Measurements from ENCODE around the gene MAP2K5. TPM values are rescaled to one million over a fixed set of nuclear protein-coding genes. Genes with fewer than 3 reads are reported as not detected.

The MAP2K5 gene
- total RNA-seq, 2 donors from 2014 or later = 7.4 to 10.2 TPM

DNA sequence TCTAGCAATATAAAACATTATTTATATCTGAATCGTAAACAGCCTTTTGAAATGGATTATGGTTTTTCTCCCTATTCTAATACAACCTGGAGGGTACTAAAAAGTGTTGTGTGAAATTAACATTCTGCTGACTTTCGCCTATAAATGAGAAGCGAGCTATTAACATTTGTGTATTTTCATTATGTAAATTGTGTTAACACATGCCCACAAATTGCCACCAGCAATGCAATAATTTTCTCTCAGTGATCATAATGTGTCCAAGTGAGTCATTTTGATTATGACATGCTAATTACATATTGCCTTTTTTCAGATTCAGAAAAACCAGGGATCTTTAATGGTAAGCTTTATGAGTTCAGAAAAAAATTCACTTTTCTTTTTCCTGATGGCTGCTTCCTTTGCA is 205.4 kb downstream of the MAP2K5 start:
- TF ChIP-seq, protein P1, sequence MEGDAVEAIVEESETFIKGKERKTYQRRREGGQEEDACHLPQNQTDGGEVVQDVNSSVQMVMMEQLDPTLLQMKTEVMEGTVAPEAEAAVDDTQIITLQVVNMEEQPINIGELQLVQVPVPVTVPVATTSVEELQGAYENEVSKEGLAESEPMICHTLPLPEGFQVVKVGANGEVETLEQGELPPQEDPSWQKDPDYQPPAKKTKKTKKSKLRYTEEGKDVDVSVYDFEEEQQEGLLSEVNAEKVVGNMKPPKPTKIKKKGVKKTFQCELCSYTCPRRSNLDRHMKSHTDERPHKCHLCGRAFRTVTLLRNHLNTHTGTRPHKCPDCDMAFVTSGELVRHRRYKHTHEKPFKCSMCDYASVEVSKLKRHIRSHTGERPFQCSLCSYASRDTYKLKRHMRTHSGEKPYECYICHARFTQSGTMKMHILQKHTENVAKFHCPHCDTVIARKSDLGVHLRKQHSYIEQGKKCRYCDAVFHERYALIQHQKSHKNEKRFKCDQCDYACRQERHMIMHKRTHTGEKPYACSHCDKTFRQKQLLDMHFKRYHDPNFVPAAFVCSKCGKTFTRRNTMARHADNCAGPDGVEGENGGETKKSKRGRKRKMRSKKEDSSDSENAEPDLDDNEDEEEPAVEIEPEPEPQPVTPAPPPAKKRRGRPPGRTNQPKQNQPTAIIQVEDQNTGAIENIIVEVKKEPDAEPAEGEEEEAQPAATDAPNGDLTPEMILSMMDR (IDR thresholded peaks at IDR 0.05) = no peak
- H3K9me3 ChIP-seq = no peaks in the 10 kb centered on the region
- no peaks in the 10 kb centered on the region for H3K27me3 ChIP-seq (replicated peaks; ENCODE audit: insufficient read depth)
- no peak overlapping the region for H3K27ac ChIP-seq
- DNase-seq (ENCODE audit: low spot score) (no peak), ATAC-seq (ENCODE audit: insufficient number of reproducible peaks, low FRiP score, low read depth) (no peak)
- H3K4me1 ChIP-seq (ENCODE audit: control insufficient read depth in 1 of 2, low read depth in 2 of 2) = no peaks in the 10 kb centered on the region
- H3K36me3 ChIP-seq = no peaks in the 10 kb centered on the region
- no peak overlapping the region for H3K4me3 ChIP-seq

- DNase-seq (ENCODE audit: low spot score) (no peak), ATAC-seq (ENCODE audit: insufficient number of reproducible peaks, low FRiP score, low read depth) (no peak)
- TF ChIP-seq, protein P1 (IDR thresholded peaks at IDR 0.05) = no peak
- no peaks in the 10 kb centered on the region for H3K27me3 ChIP-seq (replicated peaks; ENCODE audit: insufficient read depth)
- H3K4me1 ChIP-seq (ENCODE audit: control insufficient read depth in 1 of 2, low read depth in 2 of 2) = no peaks in the 10 kb centered on the region
- no peaks in the 10 kb centered on the region for H3K9me3 ChIP-seq
- H3K27ac ChIP-seq = no peak overlapping the region
- H3K36me3 ChIP-seq = no peaks in the 10 kb centered on the region
- H3K4me3 ChIP-seq = no peak overlapping the region
Observed at GRCh38 chr15:67750371-67750770, 207.9 kb downstream of the MAP2K5 start.

DNA sequence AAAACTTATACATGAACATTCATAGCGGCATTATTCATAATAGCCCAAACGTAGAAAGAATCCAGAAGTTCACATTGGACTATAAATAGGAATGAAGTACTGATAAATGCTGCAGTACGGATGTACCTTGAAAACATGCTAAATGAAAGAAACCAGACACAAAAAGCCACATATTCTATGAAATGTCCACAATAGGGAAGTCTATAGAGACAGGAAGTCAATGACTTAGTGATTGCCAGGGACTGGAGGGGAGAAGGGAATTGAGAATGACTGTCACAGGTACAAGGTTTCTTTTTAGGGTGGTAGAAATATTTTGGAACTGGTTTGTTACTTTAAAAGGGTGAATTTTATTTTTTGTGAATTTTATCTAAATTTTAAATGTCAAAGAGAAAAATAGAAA is 211.4 kb downstream of the MAP2K5 start:
- DNase-seq (ENCODE audit: low spot score) (no peak), ATAC-seq (ENCODE audit: insufficient number of reproducible peaks, low FRiP score, low read depth) (no peak)

GRCh38 chr15:67755264-67755663 is 212.8 kb downstream of the MAP2K5 start:
- H3K27me3 ChIP-seq (replicated peaks; ENCODE audit: insufficient read depth) = no peaks in the 10 kb centered on the region
- no peak overlapping the region for H3K4me3 ChIP-seq
- H3K4me1 ChIP-seq (ENCODE audit: control insufficient read depth in 1 of 2, low read depth in 2 of 2) = no peaks in the 10 kb centered on the region
- H3K36me3 ChIP-seq = no peaks in the 10 kb centered on the region
- H3K9me3 ChIP-seq = no peaks in the 10 kb centered on the region
- ATAC-seq (ENCODE audit: insufficient number of reproducible peaks, low FRiP score, low read depth) (no peak), DNase-seq (ENCODE audit: low spot score) (no peak)
- no peak overlapping the region for H3K27ac ChIP-seq
- TF ChIP-seq, protein P1 (IDR thresholded peaks at IDR 0.05) = no peak

More for the DNA sequence above, 211.4 kb downstream of the MAP2K5 start:
- TF ChIP-seq, protein P1 (IDR thresholded peaks at IDR 0.05) = no peak
- Histone ChIP-seq H3K9me3 (no peaks in the 10 kb centered on the region), H3K4me1 (ENCODE audit: control insufficient read depth in 1 of 2, low read depth in 2 of 2) (no peaks in the 10 kb centered on the region), H3K36me3 (no peaks in the 10 kb centered on the region), H3K4me3 (no peak overlapping the region), H3K27ac (no peak overlapping the region), H3K27me3 (replicated peaks; ENCODE audit: insufficient read depth) (no peaks in the 10 kb centered on the region)

GRCh38 chr15:67755936-67756335 is 213.4 kb downstream of the MAP2K5 start:
- no peaks in the 10 kb centered on the region for H3K4me1 ChIP-seq (ENCODE audit: control insufficient read depth in 1 of 2, low read depth in 2 of 2)
- ATAC-seq (ENCODE audit: insufficient number of reproducible peaks, low FRiP score, low read depth) = no peak
- TF ChIP-seq, protein P1 (IDR thresholded peaks at IDR 0.05) = no peak
- no peak overlapping the region for H3K4me3 ChIP-seq
- no peaks in the 10 kb centered on the region for H3K27me3 ChIP-seq (replicated peaks; ENCODE audit: insufficient read depth)
- H3K27ac ChIP-seq = no peak overlapping the region
- DNase-seq (ENCODE audit: low spot score) = no peak
- no peaks in the 10 kb centered on the region for H3K9me3 ChIP-seq
- no peaks in the 10 kb centered on the region for H3K36me3 ChIP-seq
